Mesendoderm (in vitro differentiated cells): ENCODE results near the gene PTH1R.

ENCODE experiments used
- DNase-seq: peaks from one replicate; pipeline ENCODE4 v3.0.0; 2013
- H2AK5ac ChIP-seq: 2 replicates; pipeline ENCODE4 v1.6.1; 2013; ENCODE audit warnings: low read length, inconsistent platforms
- H2BK120ac ChIP-seq: 2 replicates; pipeline ENCODE4 v1.6.1; 2013; ENCODE audit warnings: low read depth, mild to moderate bottlenecking, low read length, moderate library complexity, mixed read lengths
- H2BK15ac ChIP-seq: replicated peaks from 2 replicates; pipeline ENCODE4 v1.6.1; 2013; ENCODE audit warnings: low read depth, mild to moderate bottlenecking, moderate library complexity
- H2BK5ac ChIP-seq: 2 replicates; pipeline ENCODE4 v1.6.1; 2013; ENCODE audit warnings: low read length, inconsistent platforms
- H3K18ac ChIP-seq: 2 replicates; pipeline ENCODE4 v1.6.1; 2013; ENCODE audit warnings: mild to moderate bottlenecking, low read length, mixed read lengths
- H3K23ac ChIP-seq: one replicate; pipeline ENCODE4 v1.6.1; 2013; ENCODE audit warnings: low read length
- H3K27ac ChIP-seq: 2 replicates; pipeline ENCODE4 v1.5.1; 2013; ENCODE audit warnings: low read depth, mild to moderate bottlenecking, inconsistent platforms, low read length, moderate library complexity
- H3K27me3 ChIP-seq: 2 replicates; pipeline ENCODE4 v1.6.1; 2013; ENCODE audit warnings: low read length, control low read depth, mild to moderate bottlenecking, inconsistent platforms; ENCODE audit not compliant: insufficient read depth, poor library complexity
- H3K36me3 ChIP-seq: 2 replicates; pipeline ENCODE4 v1.6.1; 2013; ENCODE audit warnings: low read length, inconsistent platforms; ENCODE audit not compliant: control insufficient read depth, insufficient read depth
- H3K4ac ChIP-seq: one replicate; pipeline ENCODE4 v1.6.1; 2013; ENCODE audit warnings: low read depth, mild to moderate bottlenecking, low read length, moderate library complexity
- H3K4me1 ChIP-seq: 2 replicates; pipeline ENCODE4 v1.6.1; 2013; ENCODE audit warnings: low read depth, low read length, inconsistent platforms; ENCODE audit not compliant: control insufficient read depth
- H3K4me2 ChIP-seq: 2 replicates; pipeline ENCODE4 v1.6.1; 2013; ENCODE audit warnings: low read length
- H3K4me3 ChIP-seq: 2 replicates; pipeline ENCODE4 v1.5.1; 2013; ENCODE audit warnings: mild to moderate bottlenecking, low read length
- H3K56ac ChIP-seq: one replicate; pipeline ENCODE4 v1.6.1; 2013; ENCODE audit warnings: low read length
- H3K79me1 ChIP-seq: 2 replicates; pipeline ENCODE4 v1.6.1; 2013; ENCODE audit warnings: low read length, inconsistent platforms
- H3K79me2 ChIP-seq: 2 replicates; pipeline ENCODE4 v1.6.1; 2013; ENCODE audit warnings: mild to moderate bottlenecking, low read length; ENCODE audit not compliant: control insufficient read depth, insufficient read depth
- H3K9ac ChIP-seq: 2 replicates; pipeline ENCODE4 v1.6.1; 2013; ENCODE audit warnings: low read length, inconsistent platforms
- H4K5ac ChIP-seq: one replicate; pipeline ENCODE4 v1.6.1; 2013; ENCODE audit warnings: low read length
- H4K8ac ChIP-seq: one replicate; pipeline ENCODE4 v1.6.1; 2013; ENCODE audit warnings: low read depth, mild to moderate bottlenecking, control low read depth, low read length, moderate library complexity
- WGBS: extraction: QIAGEN DNeasy Blood & Tissue Kit; methylation state at CpG from one replicate; pipeline ENCODE4 v1.1.7; 2013; ENCODE audit warnings: low lambda C conversion rate, missing lambda C conversion rate; ENCODE audit not compliant: insufficient coverage; ENCODE audit errors: extremely low coverage; 5-methylcytosine and 5-hydroxymethylcytosine counted together

Gene PTH1R

GRCh38 chr3:46851364-46852333, 25.9 kb upstream of the PTH1R start:
- H3K4ac ChIP-seq = no peak overlapping the region
- H2BK15ac ChIP-seq = no peak overlapping the region
- H3K79me2 ChIP-seq = no peaks in the 10 kb centered on the region
- no peak overlapping the region for H3K9ac ChIP-seq
- H3K36me3 ChIP-seq = no peaks in the 10 kb centered on the region
- no peak overlapping the region for H3K4me3 ChIP-seq
- no peak overlapping the region for H3K18ac ChIP-seq
- no peak overlapping the region for H3K4me2 ChIP-seq
- H4K5ac ChIP-seq = no peak overlapping the region
- no peak overlapping the region for H3K56ac ChIP-seq
- no peaks in the 10 kb centered on the region for H3K27me3 ChIP-seq
- no peak overlapping the region for H2AK5ac ChIP-seq
- H3K23ac ChIP-seq = no peak overlapping the region
- peak; percentile 45 for DNase-seq
- H3K79me1 ChIP-seq = no peaks in the 10 kb centered on the region
- no peak overlapping the region for H4K8ac ChIP-seq
- H2BK120ac ChIP-seq = no peak overlapping the region
- no peak overlapping the region for H2BK5ac ChIP-seq
- no peak overlapping the region for H3K27ac ChIP-seq
- H3K4me1 ChIP-seq = peaks cover 2% of the 10 kb centered on the region
- WGBS = no CpG with 5 or more reads among the region's 13 CpGs

DNA sequence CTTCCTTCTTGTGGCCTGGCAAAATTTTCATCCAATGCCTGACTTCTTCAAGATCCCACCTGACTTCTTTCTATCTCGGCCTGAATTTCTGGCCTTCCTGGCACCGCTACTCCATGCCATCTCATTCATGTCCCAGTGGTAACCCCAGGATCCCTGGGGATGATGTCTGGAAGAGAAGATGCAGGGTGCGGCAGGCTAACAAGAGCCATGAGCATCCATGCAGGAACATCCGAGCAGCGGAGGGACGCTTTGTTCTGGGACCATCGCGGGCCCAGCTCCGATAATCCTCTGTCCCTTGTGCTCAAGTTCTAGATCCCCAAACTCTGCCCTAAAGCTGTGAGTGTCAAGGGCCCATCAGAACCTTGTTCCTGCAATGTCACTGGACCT, 25.2 kb upstream of the PTH1R start:
- H2BK15ac ChIP-seq = no peak overlapping the region
- H2BK120ac ChIP-seq = no peak overlapping the region
- H3K27me3 ChIP-seq = no peaks in the 10 kb centered on the region
- H4K8ac ChIP-seq = no peak overlapping the region
- no peak overlapping the region for H3K18ac ChIP-seq
- H4K5ac ChIP-seq = no peak overlapping the region
- no peak overlapping the region for H2AK5ac ChIP-seq
- H3K36me3 ChIP-seq = no peaks in the 10 kb centered on the region
- no peak overlapping the region for H3K9ac ChIP-seq
- no peak overlapping the region for H3K27ac ChIP-seq
- H3K23ac ChIP-seq = no peak overlapping the region
- H3K79me1 ChIP-seq = no peaks in the 10 kb centered on the region
- no peak overlapping the region for H3K4me2 ChIP-seq
- H3K4me1 ChIP-seq = peaks cover 2% of the 10 kb centered on the region
- no peak overlapping the region for H3K4ac ChIP-seq
- no peak overlapping the region for H2BK5ac ChIP-seq
- H3K4me3 ChIP-seq = no peak overlapping the region
- H3K79me2 ChIP-seq = no peaks in the 10 kb centered on the region
- H3K56ac ChIP-seq = no peak overlapping the region
- WGBS = no CpG with 5 or more reads among the region's 9 CpGs
- DNase-seq = no peak

GRCh38 chr3:46852839-46853355, 24.6 kb upstream of the PTH1R start:
- H2BK5ac ChIP-seq = no peak overlapping the region
- no peak for DNase-seq
- H2BK120ac ChIP-seq = no peak overlapping the region
- WGBS = no CpG with 5 or more reads among the region's 2 CpGs
- no peaks in the 10 kb centered on the region for H3K36me3 ChIP-seq
- H4K8ac ChIP-seq = no peak overlapping the region
- no peak overlapping the region for H3K23ac ChIP-seq
- H3K79me1 ChIP-seq = no peaks in the 10 kb centered on the region
- no peaks in the 10 kb centered on the region for H3K4me1 ChIP-seq
- H3K4me3 ChIP-seq = no peak overlapping the region
- H2BK15ac ChIP-seq = no peak overlapping the region
- no peak overlapping the region for H3K18ac ChIP-seq
- no peak overlapping the region for H3K4me2 ChIP-seq
- no peak overlapping the region for H3K27ac ChIP-seq
- H3K9ac ChIP-seq = no peak overlapping the region
- H2AK5ac ChIP-seq = no peak overlapping the region
- no peaks in the 10 kb centered on the region for H3K27me3 ChIP-seq
- H3K4ac ChIP-seq = no peak overlapping the region
- no peaks in the 10 kb centered on the region for H3K79me2 ChIP-seq
- no peak overlapping the region for H3K56ac ChIP-seq
- no peak overlapping the region for H4K5ac ChIP-seq

GRCh38 chr3:46853441-46854415, 23.8 kb upstream of the PTH1R start:
- no peak for DNase-seq
- no peak overlapping the region for H3K27ac ChIP-seq
- H3K4me2 ChIP-seq = no peak overlapping the region
- no peaks in the 10 kb centered on the region for H3K79me1 ChIP-seq
- no peak overlapping the region for H4K8ac ChIP-seq
- no peak overlapping the region for H2BK120ac ChIP-seq
- no peak overlapping the region for H3K18ac ChIP-seq
- H2BK15ac ChIP-seq = no peak overlapping the region
- H3K36me3 ChIP-seq = no peaks in the 10 kb centered on the region
- no peak overlapping the region for H3K56ac ChIP-seq
- H3K4me1 ChIP-seq = no peaks in the 10 kb centered on the region
- no CpG with 5 or more reads among the region's 15 CpGs for WGBS
- H2AK5ac ChIP-seq = no peak overlapping the region
- H3K4me3 ChIP-seq = no peak overlapping the region
- no peak overlapping the region for H3K9ac ChIP-seq
- no peak overlapping the region for H4K5ac ChIP-seq
- H2BK5ac ChIP-seq = no peak overlapping the region
- no peak overlapping the region for H3K4ac ChIP-seq
- no peak overlapping the region for H3K23ac ChIP-seq
- H3K27me3 ChIP-seq = no peaks in the 10 kb centered on the region
- H3K79me2 ChIP-seq = no peaks in the 10 kb centered on the region

- Histone ChIP-seq H2BK120ac (no peak overlapping the region), H3K9ac (no peak overlapping the region), H4K8ac (no peak overlapping the region), H3K79me2 (no peaks in the 10 kb centered on the region), H3K27me3 (no peaks in the 10 kb centered on the region), H3K4me3 (no peak overlapping the region), H4K5ac (no peak overlapping the region), H2BK5ac (no peak overlapping the region), H3K27ac (no peak overlapping the region), H3K79me1 (no peaks in the 10 kb centered on the region), H3K23ac (no peak overlapping the region), H3K36me3 (no peaks in the 10 kb centered on the region), H3K4me2 (no peak overlapping the region), H3K18ac (no peak overlapping the region), H2AK5ac (no peak overlapping the region), H3K4me1 (no peaks in the 10 kb centered on the region), H3K4ac (no peak overlapping the region), H3K56ac (no peak overlapping the region), H2BK15ac (no peak overlapping the region)
- no peak for DNase-seq
- WGBS = no CpG with 5 or more reads among the region's 5 CpGs
Measured at GRCh38 chr3:46854555-46854991, 22.9 kb upstream of the PTH1R start.
